Caco-2 (cell line): Measurements from ENCODE around the gene MUC2. TPM values are rescaled to one million over a fixed set of nuclear protein-coding genes. Genes with fewer than 3 reads are reported as not detected.

Source experiments
- BruUV-seq: library from RNA; stranded (reverse); fragments of 400-500 nt; replicated peaks from 2 replicates; lab custom pipeline; 2021; lab: Mats Ljungman, UMichigan
- CTCF ChIA-PET: fragments of 300-600 bp; sonication (Branson Sonifier 250); formaldehyde crosslinking; loops from one replicate; lab custom pipeline; 2022; ENCODE audit warnings: antibody characterized with exemption; lab: Charles Lee
- POLR2A ChIA-PET: fragments of 300-600 bp; sonication (Branson Sonifier 250); formaldehyde crosslinking; loops from one replicate; lab custom pipeline; 2022; ENCODE audit warnings: antibody characterized with exemption; lab: Charles Lee
- DNase-seq, 2 experiments: peaks; one replicate each; pipeline versions ENCODE4 v3.0.0 to v3.0.0-alpha.2; 2020 to 2022
- H3K27me3 ChIP-seq: replicated peaks from 2 replicates; pipeline ENCODE4 v1.6.0; 2011; ENCODE audit warnings: low read length; ENCODE audit not compliant: control insufficient read depth, insufficient read depth
- H3K36me3 ChIP-seq: 2 replicates; pipeline ENCODE4 v1.5.1; 2011; ENCODE audit warnings: low read length; ENCODE audit not compliant: control insufficient read depth, insufficient read depth
- H3K4me1 ChIP-seq: fragments of 250-450 bp; sonication (Bioruptor Pico); 2 replicates; pipeline ENCODE4 v1.5.1; 2020; ENCODE audit warnings: mild to moderate bottlenecking
- H3K4me3 ChIP-seq: 2 replicates; pipeline ENCODE4 v1.5.1; 2011; ENCODE audit warnings: low read depth, mild to moderate bottlenecking, control low read depth, low read length
- H3K9me3 ChIP-seq: fragments of 250-450 bp; sonication (Bioruptor Pico); 2 replicates; pipeline ENCODE4 v1.5.1; 2020; ENCODE audit warnings: mild to moderate bottlenecking, moderate library complexity
- H3K27ac Mint-ChIP-seq: one replicate; pipeline ENCODE4 v1.8.0; 2022; ENCODE audit warnings: mixed read lengths; ENCODE audit not compliant: unreplicated experiment
- H3K27me3 Mint-ChIP-seq: one replicate; pipeline ENCODE4 v1.8.0; 2022; ENCODE audit warnings: mixed read lengths; ENCODE audit not compliant: insufficient read depth, unreplicated experiment
- H3K36me3 Mint-ChIP-seq: one replicate; pipeline ENCODE4 v1.8.0; 2022; ENCODE audit warnings: mild to moderate bottlenecking, mixed read lengths; ENCODE audit not compliant: insufficient read depth, unreplicated experiment
- H3K4me1 Mint-ChIP-seq: one replicate; pipeline ENCODE4 v1.8.0; 2022; ENCODE audit warnings: low read depth, mixed read lengths; ENCODE audit not compliant: unreplicated experiment
- H3K4me3 Mint-ChIP-seq: one replicate; pipeline ENCODE4 v1.8.0; 2022; ENCODE audit warnings: mild to moderate bottlenecking, moderate library complexity, mixed read lengths; ENCODE audit not compliant: unreplicated experiment
- H3K9me3 Mint-ChIP-seq: one replicate; pipeline ENCODE4 v1.8.0; 2022; ENCODE audit warnings: mixed read lengths; ENCODE audit not compliant: unreplicated experiment
- CTCF ChIP-seq, 2 experiments: fragments of 200-600 bp in 1 of 2; IDR thresholded peaks; 1 replicate in 1 of 2; 2 replicates in 1 of 2; pipeline versions ENCODE4 v1.5.1 to v1.8.0; 2011 to 2022; ENCODE audit warnings: antibody characterized with exemption in 1 of 2, control low read depth in 1 of 2, inconsistent platforms in 1 of 2, low read depth in 1 of 2, low read length in 1 of 2, mild to moderate bottlenecking in 1 of 2, moderate library complexity in 1 of 2; ENCODE audit not compliant: insufficient read depth in 1 of 2, severe bottlenecking in 1 of 2, unreplicated experiment in 1 of 2
- intact Hi-C: fragments of 100-400 bp; cut with micrococcal nuclease; formaldehyde crosslinking; loops from one replicate; pipeline ENCODE4 v1.10.0; 2022; ENCODE audit not compliant: unreplicated experiment
- total RNA-seq: library from RNA; stranded (reverse); gene quantifications from 2 replicates; pipeline ENCODE4 v1.2.3, GENCODE V29; 2022

The MUC2 gene
- total RNA-seq, 1 experiment from 2014 or later: 0.05 TPM

GRCh38 chr11:1059759-1060158, 14.9 kb upstream of the MUC2 start:
- H3K36me3 Mint-ChIP-seq: no peaks in the 10 kb centered on the region
- TF ChIP-seq CTCF (IDR thresholded peaks at IDR 0.05; ENCODE audit: insufficient read depth in 1 of 2, low read depth in 1 of 2, low read length in 1 of 2, severe bottlenecking in 1 of 2, unreplicated experiment in 1 of 2): no peak
- intact Hi-C loops: no loop called here
- H3K9me3 ChIP-seq: peaks cover 10% of the 10 kb centered on the region
- peaks cover 11% of the 10 kb centered on the region for H3K9me3 Mint-ChIP-seq
- no TSS peak for BruUV-seq
- DNase-seq: no peak
- no peak overlapping the region for H3K27ac Mint-ChIP-seq
- ChIA-PET POLR2A (no interaction called here), CTCF (no interaction called here)
- no peaks in the 10 kb centered on the region for H3K4me1 Mint-ChIP-seq
- no peaks in the 10 kb centered on the region for H3K4me1 ChIP-seq
- no peak overlapping the region for H3K4me3 Mint-ChIP-seq
- no peaks in the 10 kb centered on the region for H3K27me3 ChIP-seq
- no peak overlapping the region for H3K4me3 ChIP-seq
- H3K27me3 Mint-ChIP-seq: peaks cover 5% of the 10 kb centered on the region
- H3K36me3 ChIP-seq: no peaks in the 10 kb centered on the region

GRCh38 chr11:1060410-1060809, 14.3 kb upstream of the MUC2 start:
- H3K4me3 Mint-ChIP-seq: no peak overlapping the region
- POLR2A ChIA-PET: interaction anchor here (0.6 kb wide), 1 partner anchor 22 kb away, joined by 6 read pairs; no protein-coding TSS in a partner anchor
- CTCF ChIA-PET: no interaction called here
- Histone ChIP-seq H3K4me3 (no peak overlapping the region), H3K27me3 (no peaks in the 10 kb centered on the region), H3K9me3 (peaks cover 10% of the 10 kb centered on the region), H3K36me3 (no peaks in the 10 kb centered on the region), H3K4me1 (no peaks in the 10 kb centered on the region)
- H3K27me3 Mint-ChIP-seq: peaks cover 5% of the 10 kb centered on the region
- no peak overlapping the region for H3K27ac Mint-ChIP-seq
- intact Hi-C loops: no loop called here
- BruUV-seq: no TSS peak
- H3K36me3 Mint-ChIP-seq: no peaks in the 10 kb centered on the region
- no peak for DNase-seq
- no peaks in the 10 kb centered on the region for H3K4me1 Mint-ChIP-seq
- no peak for TF ChIP-seq CTCF (IDR thresholded peaks at IDR 0.05; ENCODE audit: insufficient read depth in 1 of 2, low read depth in 1 of 2, low read length in 1 of 2, severe bottlenecking in 1 of 2, unreplicated experiment in 1 of 2)
- H3K9me3 Mint-ChIP-seq: peaks cover 11% of the 10 kb centered on the region

- POLR2A ChIA-PET: interaction anchor here (0.6 kb wide), 1 partner anchor 23 kb away, joined by 6 read pairs; no protein-coding TSS in a partner anchor
Observed at GRCh38 chr11:1060852-1061616, 13.6 kb upstream of the MUC2 start.

More at GRCh38 chr11:1060852-1061616, 13.6 kb upstream of the MUC2 start:
- Mint-ChIP-seq H3K27me3 (peaks cover 5% of the 10 kb centered on the region), H3K36me3 (no peaks in the 10 kb centered on the region), H3K4me1 (no peaks in the 10 kb centered on the region), H3K4me3 (no peak overlapping the region), H3K27ac (no peak overlapping the region), H3K9me3 (peaks cover 11% of the 10 kb centered on the region)
- intact Hi-C loops: no loop called here
- Histone ChIP-seq H3K36me3 (no peaks in the 10 kb centered on the region), H3K4me1 (no peaks in the 10 kb centered on the region), H3K4me3 (no peak overlapping the region), H3K27me3 (no peaks in the 10 kb centered on the region), H3K9me3 (peaks cover 10% of the 10 kb centered on the region)
- no TSS peak for BruUV-seq
- TF ChIP-seq CTCF (IDR thresholded peaks at IDR 0.05; ENCODE audit: insufficient read depth in 1 of 2, low read depth in 1 of 2, low read length in 1 of 2, severe bottlenecking in 1 of 2, unreplicated experiment in 1 of 2): no peak
- CTCF ChIA-PET: no interaction called here
- DNase-seq: peak in 1 of 2 experiments; percentile 54
